GM10847 (cell line): Measurements from ENCODE around the gene KRT34.

Source experiments
- POLR2A ChIP-seq: IDR thresholded peaks from 2 replicates; pipeline ENCODE4 v1.6.1; 2011; ENCODE audit not compliant: insufficient read length; ENCODE audit errors: extremely low read depth

The KRT34 gene

DNA sequence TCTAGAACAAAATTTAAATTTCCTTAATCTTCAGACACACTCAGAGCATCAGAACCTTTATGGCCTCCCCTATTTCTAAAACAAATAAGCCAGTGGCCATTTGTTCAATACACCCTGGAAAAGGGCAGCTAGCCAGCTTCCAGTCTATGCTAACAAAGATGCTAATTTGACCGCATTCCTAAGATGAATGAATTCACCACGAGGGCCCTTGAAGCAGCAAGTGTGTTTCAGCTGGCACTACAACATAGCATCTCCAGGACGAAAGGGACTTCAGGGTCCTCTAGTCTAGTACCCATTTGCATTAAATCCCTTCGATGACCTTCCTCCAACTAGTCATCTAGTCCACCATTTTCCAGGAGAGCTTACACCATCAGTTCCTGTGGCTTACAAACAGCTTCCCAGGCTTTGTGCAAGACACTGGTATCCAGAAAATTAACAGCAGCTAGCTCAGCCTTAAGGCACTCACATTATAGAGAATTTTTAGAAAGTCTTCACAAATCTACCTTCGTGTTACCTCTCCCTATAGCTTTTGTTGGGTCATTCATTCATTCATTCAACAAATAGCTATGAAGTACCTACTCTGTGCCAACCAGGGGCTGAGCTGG is 31.3 kb upstream of the KRT34 start:
- no peak for TF ChIP-seq POLR2A

DNA sequence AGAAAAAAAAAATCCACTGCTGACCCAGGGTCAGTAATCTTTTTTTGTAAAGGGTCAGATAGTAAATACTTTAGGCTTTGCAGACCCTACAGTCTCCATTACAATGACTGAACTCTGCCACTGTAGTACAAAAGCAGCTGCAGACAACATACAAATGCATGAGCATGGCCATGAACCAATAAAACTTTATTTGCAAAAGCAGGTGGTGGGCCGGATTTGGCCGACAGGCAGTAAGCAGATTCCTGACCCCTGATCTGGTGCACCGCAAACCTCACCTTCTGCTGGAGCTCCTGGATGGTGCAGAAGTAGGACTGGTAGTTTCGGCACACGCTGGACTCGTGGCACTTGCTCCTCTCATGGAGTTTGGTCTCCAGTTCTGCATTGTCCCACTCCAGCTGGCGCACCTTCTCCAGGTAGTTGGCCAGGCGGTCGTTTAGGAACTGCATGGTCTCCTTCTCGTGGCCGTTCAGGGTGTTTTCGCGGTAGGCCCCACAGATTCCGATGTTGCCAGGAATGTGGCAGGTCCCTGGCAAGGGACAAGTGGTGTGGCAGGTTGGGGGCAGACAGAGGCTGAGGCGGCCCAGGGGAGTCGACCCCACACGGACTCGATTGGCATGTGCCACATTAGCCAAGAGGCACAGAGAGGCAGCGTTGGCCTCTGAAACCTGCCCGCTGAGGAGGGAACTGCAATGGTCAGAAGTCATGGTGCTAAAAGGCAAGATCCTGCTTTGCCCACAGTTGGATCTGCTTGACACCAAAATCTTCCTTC is 29.1 kb upstream of the KRT34 start:
- no peak for TF ChIP-seq POLR2A

DNA sequence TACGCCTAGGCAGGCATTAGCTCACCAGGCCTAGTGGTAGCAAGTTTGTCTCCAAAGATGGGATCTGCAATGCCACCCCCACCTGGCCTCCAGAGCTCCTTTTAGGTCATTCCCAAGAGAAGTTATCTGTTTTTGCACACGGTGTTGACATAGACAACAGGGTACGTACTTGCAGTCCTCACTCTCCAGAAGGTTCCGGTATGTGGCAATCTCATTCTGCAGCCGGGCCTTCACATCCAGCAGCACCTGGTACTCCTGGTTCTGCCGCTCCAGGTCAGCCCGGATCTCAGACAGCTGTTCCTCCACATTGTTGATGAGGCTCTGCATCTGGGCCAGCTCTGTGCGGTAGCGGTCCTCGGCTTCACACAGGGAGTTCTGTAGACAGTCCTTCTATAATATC is 25.1 kb upstream of the KRT34 start:
- TF ChIP-seq POLR2A, result no peak

DNA sequence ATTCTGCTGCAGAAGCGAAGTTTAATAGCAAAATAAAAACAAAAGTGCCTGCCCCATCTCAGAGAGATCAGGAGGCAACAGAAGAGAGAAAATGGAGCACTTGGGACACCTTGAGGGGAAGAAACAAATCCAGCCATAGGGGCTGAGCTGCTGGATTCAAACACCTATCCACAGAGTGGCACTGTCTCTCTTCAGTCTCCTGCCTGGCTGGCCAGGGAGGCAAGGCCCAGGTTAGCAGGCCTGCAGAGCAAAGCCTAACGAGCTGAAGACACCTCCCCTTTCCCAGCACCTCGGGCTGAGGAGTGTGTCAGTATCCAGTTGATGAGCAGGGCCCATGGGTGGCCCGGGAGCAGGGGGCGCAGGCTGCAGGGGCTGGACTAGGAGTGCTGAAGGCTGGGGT is 24.1 kb upstream of the KRT34 start:
- TF ChIP-seq POLR2A, result no peak

DNA sequence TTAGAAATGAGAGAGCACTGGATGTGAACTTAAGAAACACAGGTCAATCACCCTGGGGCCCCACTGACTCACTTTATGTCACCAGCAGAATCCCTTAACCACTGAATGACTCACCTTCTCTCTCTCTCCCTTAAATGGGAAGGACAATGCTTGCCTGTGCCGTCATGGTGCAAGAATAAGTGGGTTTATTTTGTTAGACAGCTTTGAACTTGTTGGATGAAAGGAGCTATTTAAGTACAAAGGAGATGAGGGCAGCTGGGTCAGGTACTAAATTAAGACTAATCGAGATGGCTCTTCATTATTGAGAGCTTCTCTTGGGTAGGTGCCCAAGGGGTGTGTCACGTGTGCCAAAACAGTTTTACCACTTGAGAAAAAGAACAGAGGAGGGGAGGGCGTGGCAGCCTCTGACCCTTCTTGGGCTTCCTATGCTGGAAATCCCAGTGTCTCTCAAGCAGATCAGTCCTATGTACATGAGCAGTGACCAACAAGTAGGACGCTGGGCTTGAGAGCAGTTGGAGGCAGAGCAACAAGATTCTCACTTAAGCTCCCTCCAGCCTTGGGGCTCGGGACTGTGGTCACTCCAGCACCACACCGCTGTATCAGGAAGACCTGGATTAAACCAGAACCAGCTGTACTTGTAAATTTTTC is 22.0 kb upstream of the KRT34 start:
- TF ChIP-seq POLR2A, result no peak

DNA sequence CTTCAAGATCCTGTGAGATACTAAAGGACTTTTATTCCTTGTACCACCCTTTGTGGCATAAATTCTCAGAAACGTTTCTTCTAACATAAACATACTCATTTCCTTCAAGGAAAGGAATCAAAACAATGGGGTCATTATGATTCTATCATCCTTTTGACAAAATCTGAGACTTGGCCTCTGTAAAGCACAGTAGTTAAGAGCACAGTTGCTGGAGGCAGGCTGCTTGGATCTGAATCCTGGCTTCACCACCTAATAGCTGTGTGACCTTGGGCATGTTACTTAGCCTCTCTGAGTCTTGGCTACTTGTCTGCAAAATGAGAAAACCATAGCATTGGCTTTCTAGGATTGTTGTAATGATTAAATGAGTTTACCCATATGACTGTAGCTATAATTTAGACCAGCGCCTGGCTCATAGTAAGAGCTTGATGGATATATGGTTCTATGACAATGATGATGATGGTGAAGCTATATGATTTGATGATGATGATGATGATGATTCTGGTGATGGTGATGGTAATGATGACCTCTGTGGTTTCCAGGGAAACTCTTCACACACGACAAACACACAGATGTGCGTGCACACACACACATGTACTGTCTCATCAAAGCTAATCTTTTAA is 21.4 kb upstream of the KRT34 start:
- TF ChIP-seq POLR2A, result no peak

DNA sequence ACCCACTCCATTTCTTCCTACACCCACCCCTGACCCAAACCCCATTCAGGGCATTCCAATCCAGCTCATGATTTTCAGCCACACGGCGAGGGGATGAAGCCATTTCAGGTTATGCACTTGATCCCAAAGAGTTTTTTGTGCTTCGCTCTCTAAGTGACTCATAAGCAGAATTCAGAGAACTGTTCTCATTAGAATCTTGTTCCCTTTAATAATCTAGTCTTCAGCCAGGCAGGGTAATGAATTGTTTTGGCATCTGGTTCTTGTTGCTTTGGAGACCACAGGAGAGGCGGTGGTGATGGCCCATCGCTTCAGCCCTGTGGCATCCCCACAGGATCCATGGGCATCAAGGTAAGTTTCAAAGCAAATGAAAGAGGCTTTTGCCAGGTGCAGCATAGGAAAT is 20.1 kb upstream of the KRT34 start:
- no peak for TF ChIP-seq POLR2A

DNA sequence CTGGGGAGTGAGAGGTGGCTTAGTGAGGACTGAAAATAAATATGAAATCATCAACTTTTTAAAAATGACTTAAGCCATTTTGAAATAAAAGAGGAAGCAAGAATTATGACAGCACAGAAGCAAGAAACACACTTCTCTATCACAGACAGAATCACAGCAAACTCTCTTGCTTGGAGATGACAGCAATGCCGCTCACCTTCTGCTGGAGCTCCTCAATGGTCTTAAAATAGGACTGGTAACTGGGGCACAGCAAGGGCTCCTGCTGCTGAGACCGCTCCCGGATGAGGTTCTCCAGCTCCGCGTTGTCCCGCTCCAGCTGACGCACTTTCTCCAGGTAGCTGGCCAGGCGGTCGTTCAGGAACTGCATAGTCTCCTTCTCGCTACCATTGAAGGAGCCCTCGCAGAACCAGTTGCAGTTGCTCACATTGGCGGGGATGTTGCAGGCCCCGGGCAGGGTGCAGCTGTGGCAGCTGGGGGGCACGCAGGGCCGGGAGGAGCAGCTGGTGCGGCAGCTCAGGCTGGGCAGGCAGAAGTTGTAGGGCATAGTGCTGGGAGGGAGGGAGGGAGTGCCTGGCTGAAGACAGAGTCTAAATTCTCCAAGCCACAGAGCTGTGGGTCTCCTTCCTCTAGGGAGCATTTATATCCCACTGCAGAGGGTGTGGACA is 15.0 kb upstream of the KRT34 start, which contains the start of gene KRT31:
TSS of gene KRT31 (minus strand) at position 613 of the 665 bp plus-strand sequence. CDS start at position 544, 69 bp downstream.
- no peak for TF ChIP-seq POLR2A

DNA sequence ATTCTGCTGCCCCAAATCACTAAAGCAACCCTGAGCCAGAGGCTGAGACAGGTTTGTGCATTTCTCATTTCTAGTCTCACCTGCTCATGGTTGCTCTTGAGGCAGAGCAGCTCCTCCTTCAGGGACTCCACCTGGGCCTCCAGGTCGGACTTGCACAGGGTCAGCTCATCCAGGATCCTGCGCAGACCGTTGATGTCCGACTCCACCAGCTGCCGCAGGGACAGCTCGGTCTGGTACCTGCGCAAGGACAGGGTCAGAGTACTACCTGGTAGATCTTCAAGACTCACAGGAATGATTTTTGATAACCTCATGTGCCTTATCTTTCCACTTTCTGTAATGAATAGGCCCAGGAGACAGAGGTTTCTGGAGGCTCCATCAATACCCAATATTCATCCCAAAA is 14.2 kb upstream of the KRT34 start:
- TF ChIP-seq POLR2A, result no peak

DNA sequence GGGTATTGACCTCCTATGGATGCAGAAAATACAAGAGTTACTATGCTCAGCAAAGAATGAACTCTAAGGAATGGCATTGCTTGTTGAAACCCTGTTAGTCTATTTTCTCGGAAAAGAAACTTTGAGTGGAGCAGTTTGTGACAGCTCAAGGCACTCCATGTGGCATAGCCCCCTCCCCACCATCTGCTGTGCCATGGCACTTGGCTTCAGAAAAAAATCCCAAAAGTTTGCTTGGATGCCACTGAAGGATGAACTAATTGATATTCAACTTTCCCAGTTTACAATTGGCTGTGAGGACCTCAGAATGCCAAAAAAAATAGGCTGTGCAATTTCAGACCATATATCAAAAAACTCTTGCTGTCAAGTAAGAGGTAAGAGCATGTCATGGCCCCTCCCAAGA is 13.5 kb upstream of the KRT34 start:
- TF ChIP-seq POLR2A, result no peak

DNA sequence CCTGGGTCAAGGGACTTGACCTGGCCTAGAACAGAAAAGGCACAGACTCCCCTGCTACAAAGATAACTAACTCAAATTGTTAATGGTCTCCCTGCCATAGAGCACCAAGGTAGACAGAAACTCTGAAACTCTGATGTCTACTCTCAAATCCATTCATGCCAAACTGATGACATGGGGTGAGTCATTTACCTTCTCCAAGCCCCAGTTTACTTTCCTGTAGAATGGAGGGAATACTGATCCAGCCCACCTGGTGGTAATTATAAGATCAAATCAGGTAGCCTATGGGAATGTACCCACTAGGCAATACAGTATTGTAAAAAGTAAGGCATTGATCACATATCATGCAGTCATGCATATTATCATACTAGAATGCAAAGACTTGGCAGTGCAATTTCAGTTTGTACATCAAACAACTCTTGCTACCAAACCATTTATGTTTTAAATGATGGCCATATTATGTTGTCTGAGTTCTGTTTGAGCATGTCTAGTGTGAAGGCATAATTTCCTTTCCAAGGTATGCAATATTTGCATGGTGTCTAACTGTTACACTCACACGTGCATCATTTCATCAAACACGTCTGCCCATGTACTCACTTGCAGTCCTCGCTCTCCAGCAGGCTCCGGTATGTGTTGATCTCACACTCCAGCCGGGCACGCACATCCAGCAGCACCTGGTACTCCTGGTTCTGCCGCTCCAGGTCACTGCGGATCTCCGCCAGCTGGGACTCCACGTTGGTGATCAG is 12.3 kb upstream of the KRT34 start:
- TF ChIP-seq POLR2A, result no peak

DNA sequence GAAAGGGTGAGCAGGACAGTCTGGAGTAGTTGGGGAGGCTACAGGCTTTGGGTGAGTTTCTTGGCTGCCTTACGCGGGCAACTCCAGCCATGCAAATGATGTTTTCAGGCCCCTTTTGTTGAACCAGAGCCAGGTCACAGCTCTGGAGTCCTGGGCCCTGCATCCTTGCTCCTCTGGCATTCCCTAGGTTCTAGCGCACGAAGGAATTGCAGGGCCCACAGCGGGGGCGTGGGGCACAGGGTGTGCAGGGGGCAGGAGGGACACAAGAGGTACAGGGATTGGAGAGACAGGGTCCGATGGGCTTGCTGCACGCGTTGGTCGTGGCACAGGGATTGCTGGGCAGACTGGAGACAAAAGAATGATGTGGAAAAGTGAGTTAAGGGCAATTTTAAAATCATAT is 11.7 kb upstream of the KRT34 start:
- TF ChIP-seq POLR2A, result no peak

DNA sequence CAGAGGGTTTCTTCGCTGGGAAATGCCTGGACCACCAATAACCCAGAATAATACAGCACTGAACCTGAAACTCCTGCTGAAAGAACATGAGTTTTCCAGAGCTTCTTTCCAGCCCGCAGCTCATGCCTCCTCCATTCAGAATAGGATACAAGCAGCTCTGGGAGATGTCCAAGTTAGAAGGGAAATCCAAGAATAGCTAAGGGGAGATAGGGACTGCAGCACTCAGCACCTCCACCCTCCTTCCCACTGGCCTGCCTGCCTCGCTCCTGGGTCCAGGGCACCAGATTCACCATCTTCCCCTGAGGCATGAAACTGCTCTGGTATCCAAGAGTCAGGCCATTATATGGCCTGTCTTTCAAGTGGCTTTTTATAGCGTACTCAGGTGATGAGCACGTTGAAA is 11.2 kb upstream of the KRT34 start:
- TF ChIP-seq POLR2A, result no peak

DNA sequence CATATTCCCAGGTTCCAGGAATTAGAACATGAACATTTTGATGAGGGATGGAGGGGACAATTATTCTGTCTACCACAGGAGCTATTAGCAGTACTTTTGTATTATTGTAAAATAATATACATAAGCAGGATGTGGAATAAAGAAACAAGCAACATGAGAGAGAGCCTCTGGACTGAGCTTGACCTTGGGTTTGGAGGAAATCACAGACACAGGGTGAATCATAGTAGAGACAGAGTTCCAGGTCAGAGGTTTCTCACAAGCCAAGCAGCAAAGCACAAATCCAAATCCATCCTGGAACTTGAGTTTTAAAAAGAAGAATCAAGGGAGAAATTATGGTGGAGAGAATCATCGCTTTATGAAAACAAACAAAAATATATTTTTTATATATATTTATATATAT is 10.2 kb upstream of the KRT34 start:
- no peak for TF ChIP-seq POLR2A

DNA sequence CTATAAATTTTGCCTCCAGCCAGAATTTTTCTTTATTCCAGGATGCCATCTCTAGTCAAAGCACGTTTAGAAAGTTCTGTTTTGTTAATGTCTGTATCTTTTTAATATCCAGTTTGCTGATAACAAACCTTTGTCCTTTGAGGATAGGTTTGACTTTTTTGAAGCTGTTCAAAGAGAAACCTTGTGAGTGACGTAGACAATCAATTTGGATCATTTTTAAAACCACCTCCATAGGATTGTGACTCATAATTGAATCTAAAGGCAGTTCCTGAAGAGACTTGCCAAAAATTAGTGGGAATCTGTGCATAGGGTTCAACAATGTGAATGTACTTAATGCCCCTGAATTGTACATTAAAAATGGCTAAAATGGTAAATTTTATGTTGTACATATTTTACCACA is 9.4 kb upstream of the KRT34 start:
- TF ChIP-seq POLR2A, result no peak
